Astrocyte (in vitro differentiated cells and primary cell): Measurements from ENCODE around the gene AQP12B. TPM values are rescaled to one million over a fixed set of nuclear protein-coding genes. Genes with fewer than 3 reads are reported as not detected.

ENCODE experiments used
- DNase-seq: peaks from one replicate; pipeline ENCODE4 v3.0.0-alpha.2; 2010; ENCODE audit warnings: low read depth
- FAIRE-seq: peaks from 2 replicates; lab custom pipeline; 2011; peaks lifted over from hg19 to GRCh38; lab: Jason Lieb, UNC
- H2AFZ ChIP-seq: 2 replicates; pipeline ENCODE4 v1.6.0; 2012; ENCODE audit warnings: low read depth, low read length, inconsistent platforms
- H3K27ac ChIP-seq: 2 replicates; pipeline ENCODE4 v1.5.1; 2011; ENCODE audit warnings: low read depth, low read length, inconsistent platforms
- H3K27me3 ChIP-seq: 2 replicates; pipeline ENCODE4 v1.6.0; 2011; ENCODE audit warnings: low read length, inconsistent platforms; ENCODE audit not compliant: insufficient read depth
- H3K36me3 ChIP-seq: 2 replicates; pipeline ENCODE4 v1.5.1; 2011; ENCODE audit warnings: low read length, inconsistent platforms; ENCODE audit not compliant: insufficient read depth
- H3K4me1 ChIP-seq: 2 replicates; pipeline ENCODE4 v1.5.1; 2011; ENCODE audit warnings: low read length, inconsistent platforms; ENCODE audit not compliant: insufficient read depth
- H3K4me2 ChIP-seq: 2 replicates; pipeline ENCODE4 v1.6.0; 2012; ENCODE audit warnings: low read length, inconsistent platforms
- H3K4me3 ChIP-seq: 2 replicates; pipeline ENCODE4 v1.5.1; 2011; ENCODE audit warnings: low read depth, mild to moderate bottlenecking, low read length, inconsistent platforms; ENCODE audit not compliant: insufficient read depth
- H3K79me2 ChIP-seq: 2 replicates; pipeline ENCODE4 v1.6.0; 2012; ENCODE audit warnings: mild to moderate bottlenecking, low read length, inconsistent platforms; ENCODE audit not compliant: insufficient read depth
- H3K9ac ChIP-seq: 2 replicates; pipeline ENCODE4 v1.6.0; 2012; ENCODE audit warnings: mild to moderate bottlenecking, low read length, inconsistent platforms
- H3K9me3 ChIP-seq: 2 replicates; pipeline ENCODE4 v1.5.1; 2012; ENCODE audit warnings: low read depth, mild to moderate bottlenecking, low read length, inconsistent platforms; ENCODE audit not compliant: insufficient read depth
- H4K20me1 ChIP-seq: 2 replicates; pipeline ENCODE4 v1.6.0; 2012; ENCODE audit warnings: low read length, inconsistent platforms; ENCODE audit not compliant: insufficient read depth
- H3K27ac Mint-ChIP-seq: one replicate; pipeline ENCODE4 v1.8.0; 2021; ENCODE audit warnings: mild to moderate bottlenecking, mixed read lengths; ENCODE audit not compliant: unreplicated experiment
- H3K27me3 Mint-ChIP-seq: one replicate; pipeline ENCODE4 v1.8.0; 2021; ENCODE audit warnings: low read depth, mixed read lengths; ENCODE audit not compliant: unreplicated experiment
- H3K36me3 Mint-ChIP-seq: one replicate; pipeline ENCODE4 v1.8.0; 2021; ENCODE audit warnings: low read depth, mixed read lengths; ENCODE audit not compliant: unreplicated experiment
- H3K4me1 Mint-ChIP-seq: one replicate; pipeline ENCODE4 v1.8.0; 2021; ENCODE audit warnings: low read depth, mixed read lengths; ENCODE audit not compliant: unreplicated experiment
- H3K4me3 Mint-ChIP-seq: one replicate; pipeline ENCODE4 v1.8.0; 2021; ENCODE audit warnings: mild to moderate bottlenecking, moderate library complexity, mixed read lengths; ENCODE audit not compliant: unreplicated experiment
- H3K9me3 Mint-ChIP-seq: one replicate; pipeline ENCODE4 v1.8.0; 2021; ENCODE audit warnings: mild to moderate bottlenecking, mixed read lengths; ENCODE audit not compliant: unreplicated experiment
- CTCF ChIP-seq: IDR thresholded peaks from 2 replicates; pipeline ENCODE4 v1.5.1; 2011; ENCODE audit warnings: low read depth, mild to moderate bottlenecking, inconsistent platforms, low read length, moderate library complexity; ENCODE audit not compliant: insufficient read depth
- EZH2 ChIP-seq: IDR thresholded peaks from 2 replicates; pipeline ENCODE4 v1.6.1; 2012; ENCODE audit warnings: mild to moderate bottlenecking, low read length, inconsistent platforms; ENCODE audit not compliant: insufficient read depth
- total RNA-seq: library from RNA; stranded (reverse); gene quantifications from 2 replicates; pipeline ENCODE4 v1.2.1, GENCODE V29; 2021

AQP12B gene
- total RNA-seq, 1 donor from 2014 or later, result not detected

GRCh38 chr2:240720686-240721595, 38.3 kb upstream of the AQP12B start:
- Histone ChIP-seq H3K27me3 (no peaks in the 10 kb centered on the region), H4K20me1 (no peaks in the 10 kb centered on the region), H3K36me3 (no peaks in the 10 kb centered on the region), H3K4me1 (no peaks in the 10 kb centered on the region), H3K9ac (no peak overlapping the region), H3K4me2 (no peak overlapping the region), H3K27ac (no peak overlapping the region), H3K9me3 (no peaks in the 10 kb centered on the region), H2AFZ (no peak overlapping the region), H3K79me2 (no peaks in the 10 kb centered on the region), H3K4me3 (no peak overlapping the region)
- Mint-ChIP-seq H3K36me3 (peaks cover 3% of the 10 kb centered on the region), H3K27me3 (peaks cover 15% of the 10 kb centered on the region), H3K27ac (no peak overlapping the region), H3K9me3 (no peaks in the 10 kb centered on the region), H3K4me1 (no peaks in the 10 kb centered on the region), H3K4me3 (no peak overlapping the region)
- DNase-seq, result no peak
- FAIRE-seq, result no peak
- TF ChIP-seq EZH2 (no peak), CTCF (no peak)

GRCh38 chr2:240719676-240720545, 37.2 kb upstream of the AQP12B start:
- no peaks in the 10 kb centered on the region for H3K36me3 ChIP-seq
- H3K9me3 ChIP-seq, result no peaks in the 10 kb centered on the region
- H3K36me3 Mint-ChIP-seq, result peaks cover 3% of the 10 kb centered on the region
- no peaks in the 10 kb centered on the region for H3K79me2 ChIP-seq
- TF ChIP-seq CTCF, result no peak
- TF ChIP-seq EZH2, result no peak
- no peak overlapping the region for H3K4me3 ChIP-seq
- H4K20me1 ChIP-seq, result no peaks in the 10 kb centered on the region
- DNase-seq, result no peak
- H3K9me3 Mint-ChIP-seq, result no peaks in the 10 kb centered on the region
- H3K4me1 Mint-ChIP-seq, result no peaks in the 10 kb centered on the region
- no peak overlapping the region for H3K9ac ChIP-seq
- H3K4me3 Mint-ChIP-seq, result no peak overlapping the region
- H3K4me2 ChIP-seq, result no peak overlapping the region
- no peaks in the 10 kb centered on the region for H3K4me1 ChIP-seq
- no peak for FAIRE-seq
- H2AFZ ChIP-seq, result no peak overlapping the region
- H3K27ac Mint-ChIP-seq, result no peak overlapping the region
- no peak overlapping the region for H3K27ac ChIP-seq
- peaks cover 15% of the 10 kb centered on the region for H3K27me3 Mint-ChIP-seq
- H3K27me3 ChIP-seq, result no peaks in the 10 kb centered on the region
